ENCODE data around the gene MAGEA2.
"Not testable (repeated sequence)": the region's sequence is repeated elsewhere in the genome, so short reads cannot be mapped to it uniquely, and the experiment has no call there.

Gene MAGEA2

GRCh38 chrX:152753686-152754650 is at the start of gene MAGEA2:
Gene MAGEA2 (minus strand): TSS chrX:152753842. CDS start chrX:152751363, 2,479 bp downstream.
- not testable (repeated sequence) for DNase-seq

GRCh38 chrX:152798945-152799344 is 45.3 kb upstream of the MAGEA2 start:
- DNase-seq: no peak

- DNase-seq: not testable (repeated sequence)
Observed at GRCh38 chrX:152787062-152787461, 33.4 kb upstream of the MAGEA2 start.

- DNase-seq: not testable (repeated sequence)
Observed at GRCh38 chrX:152769549-152770289, 16.1 kb upstream of the MAGEA2 start, which contains the start of gene MAGEA6. Gene MAGEA6 (minus strand): TSS chrX:152769689. CDS start chrX:152767650, 2,039 bp downstream.

GRCh38 chrX:152766562-152766961 is 12.9 kb upstream of the MAGEA2 start:
- not testable (repeated sequence) for DNase-seq

- not testable (repeated sequence) for DNase-seq
Observed at GRCh38 chrX:152761582-152761981, 7.9 kb upstream of the MAGEA2 start.

GRCh38 chrX:152759544-152759943 is 5.9 kb upstream of the MAGEA2 start:
- DNase-seq: not testable (repeated sequence)

GRCh38 chrX:152758918-152759317 is 5.3 kb upstream of the MAGEA2 start, which contains the start of gene CSAG3:
Gene CSAG3 (plus strand): TSS chrX:152759218.
- not testable (repeated sequence) for DNase-seq

GRCh38 chrX:152754871-152755270 is 1.2 kb upstream of the MAGEA2 start:
- not testable (repeated sequence) for DNase-seq

GRCh38 chrX:152738560-152738959 is 15.1 kb downstream of the MAGEA2 start:
- no peak for DNase-seq

GRCh38 chrX:152736528-152736927 is 17.1 kb downstream of the MAGEA2 start:
- not testable (repeated sequence) for DNase-seq

- DNase-seq: no peak
Observed at GRCh38 chrX:152735860-152736511, 17.7 kb downstream of the MAGEA2 start.

GRCh38 chrX:152735101-152735500 is 18.5 kb downstream of the MAGEA2 start:
- DNase-seq: no peak

GRCh38 chrX:152734143-152734858 is 19.3 kb downstream of the MAGEA2 start:
- DNase-seq: not testable (repeated sequence)

- DNase-seq: no peak
Observed at GRCh38 chrX:152733261-152733975, 20.2 kb downstream of the MAGEA2 start, which contains the start of the genes CSAG1 and MAGEA12. Gene CSAG1 (minus strand): TSS chrX:152733721. CDS start chrX:152732460, 1,261 bp downstream. Gene MAGEA12 (plus strand): TSS chrX:152733757. CDS start chrX:152736162, 2,405 bp downstream.

- no peak for DNase-seq
Observed at GRCh38 chrX:152725409-152725808, 28.2 kb downstream of the MAGEA2 start.

GRCh38 chrX:152713815-152714787 is 39.5 kb downstream of the MAGEA2 start, which contains the start of gene MAGEA2B:
Gene MAGEA2B (plus strand): TSS chrX:152714628. CDS start chrX:152717107, 2,479 bp downstream.
- not testable (repeated sequence) for DNase-seq

GRCh38 chrX:152713195-152713594 is 40.4 kb downstream of the MAGEA2 start:
- DNase-seq: not testable (repeated sequence)

- not testable (repeated sequence) for DNase-seq
Observed at GRCh38 chrX:152709173-152709572, 44.5 kb downstream of the MAGEA2 start, which contains the start of gene CSAG2. Gene CSAG2 (minus strand): TSS chrX:152709273. CDS start chrX:152709112, 161 bp downstream.
